Nasal cavity respiratory epithelium epithelial cell of viscerocranial mucosa (primary cell): ENCODE measurements around the gene ZNF705A. TPM values are rescaled to one million over a fixed set of nuclear protein-coding genes. Genes with fewer than 3 reads are reported as not detected.

Experiments used
- total RNA-seq: library from RNA; depleted of rRNA; stranded (reverse); fragments of >200 nt; gene quantifications from 2 replicates; pipeline ENCODE4 v1.2.3, GENCODE V29; 2014

ZNF705A gene
- total RNA-seq = not detected in 2 replicates

DNA sequence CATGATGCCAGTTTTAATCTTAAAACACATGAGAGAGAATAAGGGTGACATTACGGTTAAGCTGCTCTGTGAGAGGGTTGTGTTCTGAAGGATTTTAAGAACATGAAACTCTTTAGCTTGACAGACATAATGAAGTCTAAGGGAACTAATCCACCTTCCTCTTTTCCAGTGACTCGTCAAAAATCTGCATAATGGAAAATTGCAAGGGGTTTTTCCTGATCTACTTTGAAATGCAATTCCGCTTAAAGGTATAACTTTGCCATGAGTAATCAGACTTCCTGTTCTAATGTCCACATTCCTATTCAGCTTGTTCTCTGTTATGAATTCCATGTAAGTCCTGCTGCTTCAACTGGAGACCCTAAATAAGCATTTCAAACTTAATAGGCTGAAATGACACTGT lies at the start of gene ZNF705A:
TSS of gene ZNF705A (plus strand) at position 171 of the 400 bp plus-strand sequence. CDS start 15,611 bp downstream, outside the sequence.

DNA sequence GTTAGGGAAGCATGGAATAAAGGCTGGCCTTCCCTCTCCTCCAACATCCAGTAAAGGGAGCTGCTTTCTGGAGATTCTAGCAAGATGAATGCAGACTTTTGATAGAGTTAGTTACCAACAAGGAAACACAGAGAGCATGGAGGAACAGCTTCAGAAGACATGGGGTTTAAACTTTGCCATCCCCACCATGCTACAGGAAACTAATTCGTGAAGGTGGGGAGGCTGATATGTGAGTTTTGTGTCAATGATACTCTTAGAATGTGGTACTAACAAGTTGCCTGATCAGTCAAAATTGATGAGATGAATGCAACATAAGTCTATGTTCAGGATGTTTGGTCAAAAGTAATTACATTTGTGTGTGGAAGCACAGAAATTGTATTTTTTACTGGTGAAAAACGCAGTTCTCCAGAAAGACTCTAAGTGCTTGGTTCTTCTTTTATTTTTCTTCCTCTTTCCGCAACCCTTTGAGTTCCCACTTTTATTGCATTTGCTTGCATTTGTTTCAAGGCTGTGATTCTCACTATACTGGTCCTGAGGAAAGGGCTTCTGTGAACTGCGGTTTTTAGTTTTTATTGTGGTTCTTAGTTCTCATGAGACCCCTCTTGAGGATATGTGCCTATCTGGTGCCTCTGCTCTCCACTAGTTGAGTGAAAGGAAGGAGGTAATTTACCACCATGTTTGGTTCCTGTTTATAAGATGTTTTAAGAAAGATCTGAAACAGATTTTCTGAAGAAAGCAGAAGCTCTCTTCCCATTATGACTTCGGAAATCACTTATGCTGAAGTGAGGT lies 33.5 kb upstream of the ZNF705A start, which contains the start of gene CLEC4A:
TSS of gene CLEC4A (plus strand) at position 494 of the 789 bp plus-strand sequence. CDS start at position 756, 262 bp downstream.

DNA sequence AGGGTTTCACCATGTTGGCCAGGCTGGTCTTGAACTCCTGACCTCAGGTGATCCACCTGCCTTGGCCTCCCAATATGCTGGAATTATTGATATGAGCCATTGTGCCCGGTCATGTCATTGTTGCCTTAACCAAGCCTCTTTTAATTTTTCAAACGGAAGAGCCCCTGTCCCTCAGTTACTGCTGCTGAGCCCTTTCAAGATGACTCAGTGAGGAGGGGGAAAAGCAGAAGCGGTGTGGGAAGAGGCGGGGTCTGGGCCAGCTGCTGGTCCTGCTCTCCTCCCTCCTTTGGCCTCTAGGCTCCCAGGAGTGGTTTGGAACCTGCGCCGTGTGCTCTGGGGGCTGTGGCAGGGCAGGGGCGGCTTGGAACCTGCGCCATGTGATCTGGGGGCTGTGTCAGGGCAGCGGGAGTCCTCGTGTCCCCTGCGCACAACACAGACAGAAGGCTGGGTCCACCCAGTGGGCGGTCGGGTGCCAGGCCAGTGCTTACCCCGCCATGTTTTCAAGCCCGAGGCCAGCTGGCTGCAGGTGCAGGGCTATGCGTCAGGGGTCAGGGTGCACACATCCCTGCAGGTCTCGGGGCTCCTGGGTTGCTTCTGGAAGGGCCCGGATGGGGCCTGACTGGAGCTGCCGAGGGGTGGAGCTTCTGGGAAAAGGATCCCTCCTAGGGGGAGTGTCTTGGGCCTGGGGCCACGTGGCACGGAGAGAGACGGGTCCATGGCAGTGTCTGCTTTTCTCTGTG lies 70.3 kb downstream of the ZNF705A start, which contains the start of gene FAM90A1:
TSS of gene FAM90A1 (minus strand) at position 627 of the 740 bp plus-strand sequence. CDS start 2,786 bp downstream, outside the sequence.

Other genes with a start within 250 kb of the ZNF705A start
- 4.7 and 15.0 TPM in 2 replicates for gene SLC2A3, start 220.8 kb upstream of the ZNF705A start, total RNA-seq
- gene FOXJ2, start 124.3 kb upstream of the ZNF705A start, total RNA-seq = 6.5 and 11.4 TPM in 2 replicates
- gene C3AR1, start 90.7 kb upstream of the ZNF705A start, total RNA-seq = 0.14 TPM in 1 of 2 replicates, not detected in the other
- gene NECAP1, start 74.7 kb upstream of the ZNF705A start, total RNA-seq = 42.2 and 69.0 TPM in 2 replicates
- gene CLEC4A, start 33.4 kb upstream of the ZNF705A start, total RNA-seq = under 0.01 TPM in 1 of 2 replicates, not detected in the other
- gene FAM90A1, start 70.6 kb downstream of the ZNF705A start, total RNA-seq = 0.28 TPM in 1 of 2 replicates, not detected in the other